H1 (cell line): Measurements from ENCODE around the gene RABEP2. TPM values are rescaled to one million over a fixed set of nuclear protein-coding genes. Genes with fewer than 3 reads are reported as not detected.

Source experiments
- CTCF ChIA-PET: fragments of 300-600 bp; sonication (Branson Sonifier 250); formaldehyde crosslinking; loops from one replicate; lab custom pipeline; 2021; ENCODE audit not compliant: partially characterized antibody; lab: Charles Lee
- POLR2A ChIA-PET: fragments of 300-600 bp; sonication (Branson Sonifier 250); formaldehyde crosslinking; loops from one replicate; lab custom pipeline; 2021; ENCODE audit warnings: inconsistent platforms; ENCODE audit not compliant: partially characterized antibody; lab: Charles Lee
- DNase-seq, 2 experiments: peaks; one replicate each; pipeline versions ENCODE4 v3.0.0 to v3.0.0-alpha.2; 2010 to 2022; ENCODE audit warnings: low spot score in 2 of 2, low read depth in 1 of 2, mixed read lengths in 1 of 2
- FAIRE-seq: peaks from 2 replicates; lab custom pipeline; 2011; peaks lifted over from hg19 to GRCh38; lab: Jason Lieb, UNC
- H2AFZ ChIP-seq: 2 replicates; pipeline ENCODE4 v1.8.1; 2012; ENCODE audit warnings: low read length, inconsistent platforms
- H2AK5ac ChIP-seq: 2 replicates; pipeline ENCODE4 v1.6.1; 2013; ENCODE audit warnings: low read depth, low read length
- H2BK120ac ChIP-seq: replicated peaks from 2 replicates; pipeline ENCODE3; 2013; ENCODE audit warnings: low read depth, low read length, inconsistent platforms
- H2BK12ac ChIP-seq: 2 replicates; pipeline ENCODE4 v1.6.1; 2013; ENCODE audit warnings: low read depth, low read length
- H2BK15ac ChIP-seq: 2 replicates; pipeline ENCODE4 v1.6.1; 2013; ENCODE audit warnings: low read length
- H2BK20ac ChIP-seq: 2 replicates; pipeline ENCODE4 v1.6.1; 2013; ENCODE audit warnings: low read length
- H2BK5ac ChIP-seq: 2 replicates; pipeline ENCODE4 v1.6.1; 2013; ENCODE audit warnings: low read depth, low read length
- H3K14ac ChIP-seq: 2 replicates; pipeline ENCODE4 v1.6.1; 2013; ENCODE audit warnings: inconsistent platforms; ENCODE audit not compliant: insufficient read length
- H3K18ac ChIP-seq: 2 replicates; pipeline ENCODE4 v1.6.1; 2013; ENCODE audit warnings: low read length; ENCODE audit errors: extremely low read depth
- H3K23ac ChIP-seq: 2 replicates; pipeline ENCODE4 v1.6.1; 2013; ENCODE audit warnings: inconsistent platforms; ENCODE audit not compliant: insufficient read length
- H3K23me2 ChIP-seq: 2 replicates; pipeline ENCODE4 v1.6.1; 2013; ENCODE audit warnings: low read depth, low read length
- H3K27ac ChIP-seq: 2 replicates; pipeline ENCODE4 v1.6.1; 2011; ENCODE audit warnings: low read depth, low read length, inconsistent platforms
- H3K27me3 ChIP-seq, 4 experiments: replicated peaks in 1 of 4; 1 replicate in 1 of 4; 2 replicates in 3 of 4; pipeline versions ENCODE4 v1.6.1 to v1.8.1; 2011 to 2013; ENCODE audit warnings: low read length in 3 of 4, mild to moderate bottlenecking in 3 of 4, inconsistent platforms in 2 of 4, mixed read lengths in 2 of 4, moderate library complexity in 1 of 4; ENCODE audit not compliant: control insufficient read depth in 3 of 4, insufficient read depth in 3 of 4; ENCODE audit errors: extremely low read depth in 1 of 4
- H3K36me3 ChIP-seq, 4 experiments: 2 replicates each; pipeline versions ENCODE4 v1.6.1 to v1.8.1; 2011 to 2013; ENCODE audit warnings: mild to moderate bottlenecking in 4 of 4, low read length in 3 of 4, moderate library complexity in 2 of 4, control low read depth in 1 of 4, inconsistent platforms in 1 of 4; ENCODE audit not compliant: insufficient read depth in 4 of 4, control insufficient read depth in 2 of 4
- H3K4ac ChIP-seq: replicated peaks from 2 replicates; pipeline ENCODE3; 2013; ENCODE audit warnings: low read length, low read depth, mixed read lengths, inconsistent platforms; ENCODE audit not compliant: insufficient read length
- H3K4me1 ChIP-seq, 4 experiments: replicated peaks in 1 of 4; 1 replicate in 1 of 4; 2 replicates in 3 of 4; pipeline versions ENCODE4 v1.6.1 to v1.8.1; 2011 to 2013; ENCODE audit warnings: low read length in 3 of 4, inconsistent platforms in 2 of 4, mixed read lengths in 1 of 4; ENCODE audit not compliant: insufficient read depth in 4 of 4, control insufficient read depth in 3 of 4
- H3K4me2 ChIP-seq, 2 experiments: 2 replicates each; pipeline versions ENCODE4 v1.6.1 to v1.8.1; 2011 to 2013; ENCODE audit warnings: low read depth in 2 of 2, low read length in 2 of 2, control low read depth in 1 of 2, inconsistent platforms in 1 of 2, mild to moderate bottlenecking in 1 of 2; ENCODE audit not compliant: insufficient read depth in 1 of 2
- H3K4me3 ChIP-seq, 4 experiments: fragments of 200-600, 300-600 bp in 1 of 4; sonication (generic), shearing (Covaris generic), sonication (Bioruptor Twin) in 1 of 4; 2 replicates each; pipeline versions ENCODE4 v1.5.1 to v1.8.1; 2011 to 2016; ENCODE audit warnings: low read length in 4 of 4, low read depth in 3 of 4, control low read depth in 2 of 4, inconsistent platforms in 2 of 4, mild to moderate bottlenecking in 2 of 4, mixed read lengths in 1 of 4, moderate library complexity in 1 of 4; ENCODE audit not compliant: insufficient read depth in 2 of 4; ENCODE audit errors: extremely low read depth in 1 of 4
- H3K56ac ChIP-seq: replicated peaks from 2 replicates; pipeline ENCODE3; 2013; ENCODE audit warnings: low read depth, mild to moderate bottlenecking, mixed read lengths, low read length, inconsistent platforms; ENCODE audit not compliant: insufficient read length
- H3K79me1 ChIP-seq: 2 replicates; pipeline ENCODE4 v1.6.1; 2013; ENCODE audit warnings: low read depth, low read length, control low read depth
- H3K79me2 ChIP-seq, 2 experiments: 2 replicates each; pipeline versions ENCODE4 v1.6.1 to v1.8.1; 2012 to 2013; ENCODE audit warnings: low read length in 2 of 2, mild to moderate bottlenecking in 2 of 2, inconsistent platforms in 1 of 2; ENCODE audit not compliant: insufficient read depth in 2 of 2, control insufficient read depth in 1 of 2
- H3K9ac ChIP-seq, 4 experiments: replicated peaks in 1 of 4; 1 replicate in 1 of 4; 2 replicates in 3 of 4; pipeline versions ENCODE4 v1.6.1 to v1.8.1; 2011 to 2013; ENCODE audit warnings: low read depth in 3 of 4, low read length in 3 of 4, control low read depth in 2 of 4, mild to moderate bottlenecking in 2 of 4, moderate library complexity in 2 of 4, inconsistent platforms in 1 of 4; ENCODE audit errors: extremely low read depth in 1 of 4
- H3K9me3 ChIP-seq, 2 experiments: 2 replicates each; pipeline versions ENCODE4 v1.6.1 to v1.8.1; 2012 to 2013; ENCODE audit warnings: mild to moderate bottlenecking in 2 of 2, moderate library complexity in 2 of 2, control low read depth in 1 of 2, inconsistent platforms in 1 of 2, low read depth in 1 of 2, low read length in 1 of 2, mixed read lengths in 1 of 2; ENCODE audit not compliant: insufficient read depth in 2 of 2
- H4K20me1 ChIP-seq, 2 experiments: replicated peaks in 1 of 2; 2 replicates each; pipeline versions ENCODE3 to v1.8.1; 2011 to 2013; ENCODE audit warnings: inconsistent platforms in 2 of 2, low read length in 2 of 2, mild to moderate bottlenecking in 1 of 2; ENCODE audit not compliant: insufficient read depth in 2 of 2, control insufficient read depth in 1 of 2
- H4K5ac ChIP-seq: 2 replicates; pipeline ENCODE4 v1.6.1; 2013; ENCODE audit warnings: low read length, low read depth, mixed read lengths, inconsistent platforms; ENCODE audit not compliant: insufficient read length
- H4K8ac ChIP-seq: 2 replicates; pipeline ENCODE4 v1.8.0; 2013; ENCODE audit warnings: mild to moderate bottlenecking, moderate library complexity, low read length, inconsistent platforms; ENCODE audit not compliant: insufficient read depth; ENCODE audit errors: extremely low read depth
- H4K91ac ChIP-seq: replicated peaks from 2 replicates; pipeline ENCODE3; 2013; ENCODE audit warnings: low read length, mixed read lengths, inconsistent platforms; ENCODE audit not compliant: insufficient read length
- KDM1A ChIP-seq: fragments of 200-600, 300-600 bp; sonication (generic); IDR thresholded peaks from 2 replicates; pipeline ENCODE4 v1.7.1; 2016; ENCODE audit warnings: mild to moderate bottlenecking, low read length, borderline replicate concordance
- RFX5 ChIP-seq: IDR thresholded peaks from 2 replicates; pipeline ENCODE4 v1.6.1; 2011; ENCODE audit warnings: low read depth, low read length, improper control_type of control experiment, borderline replicate concordance
- SAP30 ChIP-seq: fragments of 300-600 bp; sonication (generic); IDR thresholded peaks from 2 replicates; pipeline ENCODE4 v1.7.1; 2012; ENCODE audit warnings: low read length, moderate library complexity, mild to moderate bottlenecking, inconsistent platforms; ENCODE audit not compliant: insufficient read depth, insufficient replicate concordance
- TAF7 ChIP-seq: optimal IDR thresholded peaks from 2 replicates; pipeline ENCODE3; 2011; ENCODE audit warnings: low read depth, mild to moderate bottlenecking, inconsistent platforms, low read length, moderate library complexity, borderline replicate concordance
- WGBS, 2 experiments: shearing (Covaris generic) in 1 of 2; methylation state at CpG; one replicate each; pipeline versions ENCODE4 v1.1.6 to v1.1.7; 2013 to 2015; ENCODE audit warnings: low lambda C conversion rate in 2 of 2, mixed read lengths in 2 of 2, inconsistent platforms in 1 of 2, low coverage in 1 of 2, missing lambda C conversion rate in 1 of 2; ENCODE audit not compliant: insufficient replicate concordance in 2 of 2, insufficient coverage in 1 of 2, insufficient read length in 1 of 2; ENCODE audit errors: extremely low coverage in 1 of 2, missing lambda C conversion rate in 1 of 2; 5-methylcytosine and 5-hydroxymethylcytosine counted together
- polyA plus RNA-seq, 7 experiments: library from polyadenylated mRNA; depleted of rRNA in 3 of 7; stranded (reverse) in 5 of 7; unstranded in 2 of 7; fragments of >200 nt in 5 of 7; fragments of 200-250 nt in 2 of 7; gene quantifications; 1 replicate in 5 of 7; 2 replicates in 1 of 7; 4 replicates in 1 of 7; pipeline versions ENCODE4 v1.2.1 to v1.2.3, GENCODE V29; 2011 to 2013; ENCODE audit warnings: missing spikeins in 2 of 7, mixed read lengths in 2 of 7
- total RNA-seq: library from RNA; stranded (reverse); fragmentation: NEBNext Ultra II Directional; extraction: Animal tissue kit (Norgen Biotek cat#: 25700); gene quantifications from 2 replicates; pipeline ENCODE4 v1.2.1, GENCODE V29; 2021

The RABEP2 gene
- total and polyA plus RNA-seq, 2 of the 8 experiments (the other 6 are each of a cell fraction or from before 2014, with no cell fraction given), result 10.4 to 14.9 TPM

GRCh38 chr16:28930203-28930602, 5.2 kb upstream of the RABEP2 start:
- H3K79me1 ChIP-seq, result no peaks in the 10 kb centered on the region
- no peak overlapping the region for H2BK12ac ChIP-seq
- FAIRE-seq (no peak), DNase-seq (no peak)
- H4K8ac ChIP-seq, result no peak overlapping the region
- H3K9me3 ChIP-seq, result no peaks in the 10 kb centered on the region
- H3K14ac ChIP-seq, result no peak overlapping the region
- no peak overlapping the region for H2BK20ac ChIP-seq
- no peak overlapping the region for H3K18ac ChIP-seq
- no peak overlapping the region for H2BK120ac ChIP-seq
- CTCF ChIA-PET, result interaction anchor here (3.6 kb wide), 1 partner anchor 13 kb away, joined by 32 read pairs; no protein-coding TSS in a partner anchor
- no peaks in the 10 kb centered on the region for H3K79me2 ChIP-seq
- TF ChIP-seq RFX5 (no peak), TAF7 (no peak), SAP30 (no peak), KDM1A (0 out of 2 replicates have a peak, but pooled peaks have one; percentile 35)
- no peak overlapping the region for H2AFZ ChIP-seq
- POLR2A ChIA-PET, result interaction anchor here (1.7 kb wide), 1 partner anchor 108 kb away, joined by 3 read pairs; the partner anchor contains the start of gene ATXN2L
- no peak overlapping the region for H3K56ac ChIP-seq
- H3K4me3 ChIP-seq, result no peak overlapping the region
- no peak overlapping the region for H2BK15ac ChIP-seq
- no peaks in the 10 kb centered on the region for H3K36me3 ChIP-seq
- H4K5ac ChIP-seq, result no peak overlapping the region
- no peak overlapping the region for H3K4ac ChIP-seq
- 92% methylated on average over 3 of the region's 3 CpGs; no CpG with 5 or more reads in 1 of the 2 experiments for WGBS, 2 experiments
- H3K23ac ChIP-seq, result no peak overlapping the region
- no peak overlapping the region for H2BK5ac ChIP-seq
- peaks cover 6% of the 10 kb centered on the region for H3K23me2 ChIP-seq
- no peak overlapping the region for H3K27ac ChIP-seq
- no peak overlapping the region for H3K9ac ChIP-seq
- H3K4me1 ChIP-seq, result no peaks in the 10 kb centered on the region
- H4K20me1 ChIP-seq, result no peaks in the 10 kb centered on the region
- H3K4me2 ChIP-seq, result no peak overlapping the region
- no peak overlapping the region for H2AK5ac ChIP-seq
- no peaks in the 10 kb centered on the region for H3K27me3 ChIP-seq
- no peak overlapping the region for H4K91ac ChIP-seq
